A549 (cell line): Measurements from ENCODE around the gene SEMA7A. TPM values are rescaled to one million over a fixed set of nuclear protein-coding genes. Genes with fewer than 3 reads are reported as not detected.

Experiments used
- ATAC-seq, 2 experiments: fragments of 200-7000 bp in 1 of 2; fragments of >200 bp in 1 of 2; cut with Nextera tagmentation in 1 of 2; cut with Tn5 transposase in 1 of 2; 3 replicates each; pipeline versions ENCODE4 v1.8.0 to v1.9.1; 2018 to 2020; ENCODE audit warnings: mild to moderate bottlenecking in 1 of 2, moderate library complexity in 1 of 2
- CTCF ChIA-PET: fragments of 300-600 bp; sonication (Branson Sonifier 250); formaldehyde crosslinking; extraction: SDS; loops from one replicate; lab custom pipeline; 2021; ENCODE audit warnings: antibody characterized with exemption, inconsistent platforms; lab: Yijun Ruan, JAX
- POLR2A ChIA-PET: fragments of 350-600 bp; formaldehyde crosslinking; extraction: SDS; loops from one replicate; lab custom pipeline; 2021; ENCODE audit warnings: antibody characterized with exemption, inconsistent platforms; lab: Yijun Ruan, JAX
- DNase-seq, 2 experiments: peaks; one replicate each; pipeline versions ENCODE4 v3.0.0 to v3.0.0-alpha.2; 2011 to 2016; ENCODE audit warnings: low read depth in 1 of 2, low spot score in 1 of 2
- FAIRE-seq: peaks from 2 replicates; lab custom pipeline; 2011; peaks lifted over from hg19 to GRCh38; lab: Jason Lieb, UNC
- H3K27ac ChIP-seq, 2 experiments: fragments of >200 bp; sonication (Bioruptor Twin); formaldehyde crosslinking; 3 replicates each; pipeline ENCODE4 v1.5.1; 2016 to 2017
- H3K4me1 ChIP-seq: fragments of >200 bp; sonication (Bioruptor Twin); formaldehyde crosslinking; 3 replicates; pipeline ENCODE4 v1.6.1; 2016
- H3K4me2 ChIP-seq: fragments of >200 bp; sonication (Bioruptor Twin); formaldehyde crosslinking; 3 replicates; pipeline ENCODE4 v1.6.1; 2016
- H3K4me3 ChIP-seq: fragments of >200 bp; sonication (Bioruptor Twin); formaldehyde crosslinking; 3 replicates; pipeline ENCODE4 v1.5.1; 2016
- H3K9me3 ChIP-seq: fragments of >200 bp; sonication (Bioruptor Twin); formaldehyde crosslinking; 3 replicates; pipeline ENCODE4 v1.6.1; 2016
- CBX2 ChIP-seq: fragments of 200-600 bp; sonication (generic); IDR thresholded peaks from 2 replicates; pipeline ENCODE4 v1.6.1; 2016; ENCODE audit warnings: low read depth, mild to moderate bottlenecking, borderline replicate concordance
- CHD2 ChIP-seq: fragments of 150-350 bp; IDR thresholded peaks from 2 replicates; pipeline ENCODE4 v1.6.1; 2014; ENCODE audit warnings: low read length; ENCODE audit not compliant: partially characterized antibody
- CHD4 ChIP-seq: fragments of 200-600 bp; sonication (generic); IDR thresholded peaks from 2 replicates; pipeline ENCODE4 v1.6.1; 2016; ENCODE audit warnings: antibody characterized with exemption, mild to moderate bottlenecking, borderline replicate concordance
- EHF ChIP-seq: fragments of 250-450 bp; sonication (Bioruptor Pico); IDR thresholded peaks from 2 replicates; pipeline ENCODE4 v1.5.0; 2020; ENCODE audit warnings: mild to moderate bottlenecking
- FOSL2 ChIP-seq, 2 experiments: fragments of 450-650 bp in 1 of 2; fragments of >200 bp in 1 of 2; sonication (Bioruptor Twin) in 1 of 2; formaldehyde crosslinking; IDR thresholded peaks; 2 replicates each; pipeline versions ENCODE4 v1.5.0 to v1.6.1; 2016 to 2020; ENCODE audit warnings: mild to moderate bottlenecking in 1 of 2, moderate library complexity in 1 of 2
- FOXS1 ChIP-seq: fragments of 250-450 bp; sonication (Bioruptor Pico); IDR thresholded peaks from 2 replicates; pipeline ENCODE4 v1.5.0; 2020; ENCODE audit warnings: mild to moderate bottlenecking, moderate library complexity
- HEYL ChIP-seq: fragments of 250-450 bp; sonication (Bioruptor Pico); IDR thresholded peaks from 2 replicates; pipeline ENCODE4 v1.8.0; 2021; ENCODE audit warnings: mild to moderate bottlenecking, moderate library complexity
- JUN ChIP-seq, 2 experiments: fragments of >200 bp; sonication (Bioruptor Twin); formaldehyde crosslinking; IDR thresholded peaks; 2 replicates in 1 of 2; 3 replicates in 1 of 2; pipeline ENCODE4 v1.6.1; 2016 to 2017
- JUNB ChIP-seq: fragments of >200 bp; sonication (Bioruptor Twin); formaldehyde crosslinking; IDR thresholded peaks from 2 replicates; pipeline ENCODE4 v1.6.1; 2016
- KDM1A ChIP-seq: fragments of 200-600 bp; sonication (generic); IDR thresholded peaks from 2 replicates; pipeline ENCODE4 v1.6.1; 2016; ENCODE audit warnings: low read depth, mild to moderate bottlenecking
- KDM5A ChIP-seq: fragments of 200-600 bp; sonication (generic); IDR thresholded peaks from 2 replicates; pipeline ENCODE4 v1.6.1; 2016; ENCODE audit warnings: antibody characterized with exemption, mild to moderate bottlenecking
- MAFK ChIP-seq: fragments of 450-650 bp; IDR thresholded peaks from 2 replicates; pipeline ENCODE4 v1.6.1; 2014; ENCODE audit not compliant: partially characterized antibody
- MYC ChIP-seq: IDR thresholded peaks from 2 replicates; pipeline ENCODE4 v1.6.1; 2012; ENCODE audit warnings: mild to moderate bottlenecking, inconsistent platforms, low read length, improper control_type of control experiment, borderline replicate concordance
- POLR2AphosphoS2 ChIP-seq: conservative IDR thresholded peaks from 2 replicates; pipeline ENCODE4 v1.6.1; 2012; ENCODE audit warnings: low read length, improper control_type of control experiment, inconsistent platforms
- RCOR1 ChIP-seq: fragments of 150-350 bp; IDR thresholded peaks from 2 replicates; pipeline ENCODE4 v1.6.1; 2014; ENCODE audit warnings: antibody characterized with exemption, low read length, low read depth
- SREBF2 ChIP-seq: fragments of 450-650 bp; IDR thresholded peaks from 2 replicates; pipeline ENCODE4 v1.6.1; 2014; ENCODE audit warnings: mild to moderate bottlenecking, moderate library complexity
- TFCP2L1 ChIP-seq: fragments of 250-450 bp; sonication (Bioruptor Pico); IDR thresholded peaks from 2 replicates; pipeline ENCODE4 v1.5.0; 2021; ENCODE audit warnings: mild to moderate bottlenecking
- ZC3H11A ChIP-seq: fragments of 450-650 bp; IDR thresholded peaks from 2 replicates; pipeline ENCODE4 v1.6.1; 2014; ENCODE audit warnings: antibody characterized with exemption, mild to moderate bottlenecking
- WGBS: methylation state at CpG from one replicate; pipeline ENCODE4 v1.1.6; 2017; ENCODE audit errors: missing lambda C conversion rate; 5-methylcytosine and 5-hydroxymethylcytosine counted together
- polyA plus RNA-seq, 4 experiments: library from polyadenylated mRNA; depleted of rRNA in 3 of 4; stranded (reverse); fragments of >200 nt; fragmentation: RNase III in 1 of 4; extraction: RNeasy Plus Mini Kit Qiagen cat#74134 plus additional on column Dnase treatment in 1 of 4; gene quantifications; 2 replicates in 3 of 4; 3 replicates in 1 of 4; pipeline ENCODE4 v1.2.3, GENCODE V29; 2011 to 2017
- TF ChIP-seq, protein P1 (sequence below): IDR thresholded peaks from 2 replicates; pipeline ENCODE4 v1.6.1; 2012
- TF ChIP-seq, protein P2 (sequence below): fragments of >200 bp; sonication (Bioruptor Twin); formaldehyde crosslinking; IDR thresholded peaks from 3 replicates; pipeline ENCODE4 v1.5.1; 2016
- TF ChIP-seq, protein P3 (sequence below): fragments of 250-450 bp; sonication (Bioruptor Pico); IDR thresholded peaks from 2 replicates; pipeline ENCODE4 v1.5.0; 2020; ENCODE audit warnings: low read depth, mild to moderate bottlenecking, moderate library complexity
- TF ChIP-seq, protein P4 (sequence below): IDR thresholded peaks from 2 replicates; pipeline ENCODE4 v1.6.1; 2012
- TF ChIP-seq, protein P5 (sequence below): fragments of 250-450 bp; sonication (Bioruptor Pico); IDR thresholded peaks from 2 replicates; pipeline ENCODE4 v1.5.0; 2021; ENCODE audit warnings: mild to moderate bottlenecking, moderate library complexity, borderline replicate concordance

The SEMA7A gene
- polyA plus RNA-seq, 2 of the 4 experiments (the other 2 are of a cell fraction): 0.44 to 1.2 TPM

DNA sequence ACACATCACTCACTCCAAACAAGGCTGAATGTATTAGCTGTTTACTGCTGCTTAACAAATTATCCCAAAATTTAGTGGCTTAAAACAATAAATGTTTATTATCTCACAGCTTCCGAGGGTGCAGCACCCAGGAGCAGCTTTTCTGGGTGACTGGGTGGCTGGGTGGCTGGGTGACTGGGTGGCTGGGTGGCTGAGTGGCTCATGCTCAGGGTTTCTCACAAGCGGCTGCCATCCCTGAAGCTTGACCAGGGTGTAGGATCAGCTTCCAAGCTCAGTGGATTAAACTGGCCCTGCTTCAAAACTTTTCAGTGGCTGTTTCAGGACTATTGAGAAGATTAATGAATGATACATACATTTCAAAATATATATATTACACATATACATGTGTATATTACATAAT lies 64.0 kb downstream of the SEMA7A start:
- Histone ChIP-seq H3K27ac (no peak overlapping the region), H3K4me2 (no peak overlapping the region), H3K4me1 (peaks cover 3% of the 10 kb centered on the region), H3K9me3 (no peaks in the 10 kb centered on the region), H3K4me3 (no peak overlapping the region)
- TF ChIP-seq, protein P1, sequence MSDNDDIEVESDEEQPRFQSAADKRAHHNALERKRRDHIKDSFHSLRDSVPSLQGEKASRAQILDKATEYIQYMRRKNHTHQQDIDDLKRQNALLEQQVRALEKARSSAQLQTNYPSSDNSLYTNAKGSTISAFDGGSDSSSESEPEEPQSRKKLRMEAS: no peak
- no peak for TF ChIP-seq KDM5A
- TF ChIP-seq HEYL (CRISPR knock-in tag): no peak
- no peak for TF ChIP-seq CBX2
- TF ChIP-seq FOSL2 (IDR thresholded peaks at IDR 0.05): no peak
- no peak for TF ChIP-seq FOSL2 (CRISPR knock-in tag; IDR thresholded peaks at IDR 0.05)
- TF ChIP-seq RCOR1: no peak
- no peak for TF ChIP-seq MAFK
- TF ChIP-seq ZC3H11A: no peak
- no peak for TF ChIP-seq EHF
- TF ChIP-seq FOXS1 (CRISPR knock-in tag): no peak
- TF ChIP-seq POLR2AphosphoS2: no peak
- no peak for TF ChIP-seq CHD2
- TF ChIP-seq KDM1A: no peak
- no peak for TF ChIP-seq JUNB
- TF ChIP-seq, protein P2, sequence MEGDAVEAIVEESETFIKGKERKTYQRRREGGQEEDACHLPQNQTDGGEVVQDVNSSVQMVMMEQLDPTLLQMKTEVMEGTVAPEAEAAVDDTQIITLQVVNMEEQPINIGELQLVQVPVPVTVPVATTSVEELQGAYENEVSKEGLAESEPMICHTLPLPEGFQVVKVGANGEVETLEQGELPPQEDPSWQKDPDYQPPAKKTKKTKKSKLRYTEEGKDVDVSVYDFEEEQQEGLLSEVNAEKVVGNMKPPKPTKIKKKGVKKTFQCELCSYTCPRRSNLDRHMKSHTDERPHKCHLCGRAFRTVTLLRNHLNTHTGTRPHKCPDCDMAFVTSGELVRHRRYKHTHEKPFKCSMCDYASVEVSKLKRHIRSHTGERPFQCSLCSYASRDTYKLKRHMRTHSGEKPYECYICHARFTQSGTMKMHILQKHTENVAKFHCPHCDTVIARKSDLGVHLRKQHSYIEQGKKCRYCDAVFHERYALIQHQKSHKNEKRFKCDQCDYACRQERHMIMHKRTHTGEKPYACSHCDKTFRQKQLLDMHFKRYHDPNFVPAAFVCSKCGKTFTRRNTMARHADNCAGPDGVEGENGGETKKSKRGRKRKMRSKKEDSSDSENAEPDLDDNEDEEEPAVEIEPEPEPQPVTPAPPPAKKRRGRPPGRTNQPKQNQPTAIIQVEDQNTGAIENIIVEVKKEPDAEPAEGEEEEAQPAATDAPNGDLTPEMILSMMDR: no peak
- TF ChIP-seq JUN (IDR thresholded peaks at IDR 0.05): no peak
- TF ChIP-seq MYC: no peak
- POLR2A ChIA-PET: no interaction called here
- ATAC-seq (no peak), DNase-seq (no peak), FAIRE-seq (no peak)
- CTCF ChIA-PET: interaction anchor here (23.0 kb wide), 1 partner anchor 65 kb away, joined by 681 read pairs; the partner anchor contains the start of gene SEMA7A
- 37% methylated on average over 2 of the region's 2 CpGs for WGBS

DNA sequence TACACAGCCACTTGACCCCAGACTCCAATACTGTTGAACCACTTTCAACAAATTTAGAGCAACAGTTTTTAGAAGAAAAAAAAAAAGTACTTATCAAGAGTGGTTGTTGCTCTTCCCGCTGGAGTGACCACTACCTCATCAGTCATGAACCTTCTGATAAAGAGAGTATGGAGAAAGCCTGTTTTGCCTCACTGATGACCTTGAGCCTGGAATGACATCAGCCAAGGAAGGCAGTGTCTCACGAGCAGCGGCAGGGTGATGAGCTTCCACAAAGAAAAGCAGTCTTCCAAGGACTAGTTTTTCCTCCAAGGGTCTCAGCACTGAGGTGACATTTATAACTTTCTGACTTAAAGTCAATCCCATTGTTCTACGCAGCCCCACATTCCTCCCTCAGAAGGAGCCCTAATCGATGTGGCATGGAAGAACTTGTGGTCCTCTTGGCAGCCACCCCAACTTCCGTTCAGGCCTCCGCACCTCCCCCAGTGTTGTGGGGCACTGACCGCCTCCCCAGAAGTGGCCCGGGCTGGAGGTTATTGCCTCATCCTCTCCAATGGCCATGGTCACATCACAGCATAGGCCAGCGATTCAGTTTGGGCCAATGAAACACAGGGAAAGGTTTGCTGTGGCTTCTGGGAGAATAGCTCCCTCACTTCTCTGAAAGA lies 64.5 kb downstream of the SEMA7A start:
- TF ChIP-seq SREBF2: no peak
- no peak for TF ChIP-seq CHD4
- TF ChIP-seq, protein P3, sequence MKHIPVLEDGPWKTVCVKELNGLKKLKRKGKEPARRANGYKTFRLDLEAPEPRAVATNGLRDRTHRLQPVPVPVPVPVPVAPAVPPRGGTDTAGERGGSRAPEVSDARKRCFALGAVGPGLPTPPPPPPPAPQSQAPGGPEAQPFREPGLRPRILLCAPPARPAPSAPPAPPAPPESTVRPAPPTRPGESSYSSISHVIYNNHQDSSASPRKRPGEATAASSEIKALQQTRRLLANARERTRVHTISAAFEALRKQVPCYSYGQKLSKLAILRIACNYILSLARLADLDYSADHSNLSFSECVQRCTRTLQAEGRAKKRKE (CRISPR knock-in tag): no peak
- TF ChIP-seq, protein P4, sequence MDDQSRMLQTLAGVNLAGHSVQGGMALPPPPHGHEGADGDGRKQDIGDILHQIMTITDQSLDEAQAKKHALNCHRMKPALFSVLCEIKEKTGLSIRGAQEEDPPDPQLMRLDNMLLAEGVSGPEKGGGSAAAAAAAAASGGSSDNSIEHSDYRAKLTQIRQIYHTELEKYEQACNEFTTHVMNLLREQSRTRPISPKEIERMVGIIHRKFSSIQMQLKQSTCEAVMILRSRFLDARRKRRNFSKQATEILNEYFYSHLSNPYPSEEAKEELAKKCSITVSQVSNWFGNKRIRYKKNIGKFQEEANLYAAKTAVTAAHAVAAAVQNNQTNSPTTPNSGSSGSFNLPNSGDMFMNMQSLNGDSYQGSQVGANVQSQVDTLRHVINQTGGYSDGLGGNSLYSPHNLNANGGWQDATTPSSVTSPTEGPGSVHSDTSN: no peak
- TF ChIP-seq, protein P5, sequence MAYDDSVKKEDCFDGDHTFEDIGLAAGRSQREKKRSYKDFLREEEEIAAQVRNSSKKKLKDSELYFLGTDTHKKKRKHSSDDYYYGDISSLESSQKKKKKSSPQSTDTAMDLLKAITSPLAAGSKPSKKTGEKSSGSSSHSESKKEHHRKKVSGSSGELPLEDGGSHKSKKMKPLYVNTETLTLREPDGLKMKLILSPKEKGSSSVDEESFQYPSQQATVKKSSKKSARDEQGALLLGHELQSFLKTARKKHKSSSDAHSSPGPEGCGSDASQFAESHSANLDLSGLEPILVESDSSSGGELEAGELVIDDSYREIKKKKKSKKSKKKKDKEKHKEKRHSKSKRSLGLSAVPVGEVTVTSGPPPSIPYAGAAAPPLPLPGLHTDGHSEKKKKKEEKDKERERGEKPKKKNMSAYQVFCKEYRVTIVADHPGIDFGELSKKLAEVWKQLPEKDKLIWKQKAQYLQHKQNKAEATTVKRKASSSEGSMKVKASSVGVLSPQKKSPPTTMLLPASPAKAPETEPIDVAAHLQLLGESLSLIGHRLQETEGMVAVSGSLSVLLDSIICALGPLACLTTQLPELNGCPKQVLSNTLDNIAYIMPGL: no peak
- no peak for TF ChIP-seq EHF
- no peak for TF ChIP-seq TFCP2L1 (CRISPR knock-in tag)
- Histone ChIP-seq H3K27ac (no peak overlapping the region), H3K4me3 (no peak overlapping the region), H3K4me1 (no peaks in the 10 kb centered on the region), H3K9me3 (no peaks in the 10 kb centered on the region), H3K4me2 (no peak overlapping the region)
- DNase-seq (no peak), FAIRE-seq (no peak), ATAC-seq (no peak)
- ChIA-PET POLR2A (no interaction called here), CTCF (interaction anchor here (1.2 to 23.0 kb wide), 2 partner anchors 13 to 66 kb away, joined by 3 to 681 read pairs; partner anchors contain the start of gene SEMA7A)
- 69% methylated on average over 6 of the region's 10 CpGs for WGBS
